Transverse colon (tissue), 4 donors: ENCODE results near the gene CNTNAP2.

ENCODE experiments used
- EP300 ChIP-seq: sonication (generic); formaldehyde crosslinking; IDR thresholded peaks from one replicate; pipeline ENCODE4 v1.6.1; 2017; ENCODE audit warnings: antibody characterized with exemption, low read depth
- POLR2A ChIP-seq: fragments of 450-650 bp; IDR thresholded peaks from one replicate; pipeline ENCODE4 v1.6.1; 2016; ENCODE audit warnings: antibody characterized with exemption, mild to moderate bottlenecking, moderate library complexity
- POLR2AphosphoS5 ChIP-seq, 3 donors: sonication (generic); formaldehyde crosslinking; IDR thresholded peaks; one replicate each; pipeline ENCODE4 v1.6.1; 2016; ENCODE audit warnings: antibody characterized with exemption in 3 of 3
- TF ChIP-seq, protein P1 (sequence below), 5 experiments: fragments of 200-600 bp in 3 of 5; fragments of 450-650 bp in 2 of 5; sonication (generic) in 3 of 5; IDR thresholded peaks; 1 replicate in 2 of 5; 2 replicates in 3 of 5; pipeline ENCODE4 v1.5.1; 2016 to 2017; ENCODE audit warnings: antibody characterized with exemption in 5 of 5, inconsistent platforms in 3 of 5, mild to moderate bottlenecking in 2 of 5, moderate library complexity in 1 of 5

DNA sequence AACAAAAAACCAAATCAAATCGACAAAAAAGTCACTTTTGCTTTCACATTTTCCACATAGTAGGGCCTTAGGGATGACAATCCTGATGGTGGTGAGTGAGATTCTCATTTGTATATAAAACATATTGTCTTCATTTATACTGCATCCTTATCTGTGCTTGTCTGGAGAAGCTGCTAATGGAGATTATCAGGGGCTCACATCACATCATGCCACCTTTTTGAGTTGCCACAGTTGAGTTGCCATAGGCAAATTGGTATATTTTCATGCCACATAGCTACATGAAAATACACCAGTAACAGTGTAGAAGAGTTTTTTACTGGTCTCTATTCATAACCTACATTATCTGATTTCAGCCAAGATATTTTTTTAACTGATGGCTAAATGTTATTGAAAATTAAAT, 85.3 kb downstream of the CNTNAP2 start:
- no peak for TF ChIP-seq EP300
- TF ChIP-seq, protein P1, sequence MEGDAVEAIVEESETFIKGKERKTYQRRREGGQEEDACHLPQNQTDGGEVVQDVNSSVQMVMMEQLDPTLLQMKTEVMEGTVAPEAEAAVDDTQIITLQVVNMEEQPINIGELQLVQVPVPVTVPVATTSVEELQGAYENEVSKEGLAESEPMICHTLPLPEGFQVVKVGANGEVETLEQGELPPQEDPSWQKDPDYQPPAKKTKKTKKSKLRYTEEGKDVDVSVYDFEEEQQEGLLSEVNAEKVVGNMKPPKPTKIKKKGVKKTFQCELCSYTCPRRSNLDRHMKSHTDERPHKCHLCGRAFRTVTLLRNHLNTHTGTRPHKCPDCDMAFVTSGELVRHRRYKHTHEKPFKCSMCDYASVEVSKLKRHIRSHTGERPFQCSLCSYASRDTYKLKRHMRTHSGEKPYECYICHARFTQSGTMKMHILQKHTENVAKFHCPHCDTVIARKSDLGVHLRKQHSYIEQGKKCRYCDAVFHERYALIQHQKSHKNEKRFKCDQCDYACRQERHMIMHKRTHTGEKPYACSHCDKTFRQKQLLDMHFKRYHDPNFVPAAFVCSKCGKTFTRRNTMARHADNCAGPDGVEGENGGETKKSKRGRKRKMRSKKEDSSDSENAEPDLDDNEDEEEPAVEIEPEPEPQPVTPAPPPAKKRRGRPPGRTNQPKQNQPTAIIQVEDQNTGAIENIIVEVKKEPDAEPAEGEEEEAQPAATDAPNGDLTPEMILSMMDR (IDR thresholded peaks at IDR 0.05), result no peak
- TF ChIP-seq POLR2AphosphoS5 (IDR thresholded peaks at IDR 0.05), result no peak
- TF ChIP-seq POLR2A, result no peak
